Suprapubic skin (tissue), 3 donors: ENCODE data around the gene SYNE2.

Experiments
- POLR2A ChIP-seq, 2 donors: fragments of 450-650 bp; IDR thresholded peaks; one replicate each; pipeline ENCODE4 v1.6.1; 2017; ENCODE audit warnings: antibody characterized with exemption in 2 of 2, mild to moderate bottlenecking in 2 of 2, moderate library complexity in 2 of 2
- TF ChIP-seq, protein P1 (sequence below), 2 donors: fragments of 200-600 bp in 1 of 2; fragments of 450-650 bp in 1 of 2; sonication (generic) in 1 of 2; IDR thresholded peaks; one replicate each; pipeline ENCODE4 v1.5.1; 2016 to 2019; ENCODE audit warnings: antibody characterized with exemption in 2 of 2, mild to moderate bottlenecking in 1 of 2, moderate library complexity in 1 of 2

DNA sequence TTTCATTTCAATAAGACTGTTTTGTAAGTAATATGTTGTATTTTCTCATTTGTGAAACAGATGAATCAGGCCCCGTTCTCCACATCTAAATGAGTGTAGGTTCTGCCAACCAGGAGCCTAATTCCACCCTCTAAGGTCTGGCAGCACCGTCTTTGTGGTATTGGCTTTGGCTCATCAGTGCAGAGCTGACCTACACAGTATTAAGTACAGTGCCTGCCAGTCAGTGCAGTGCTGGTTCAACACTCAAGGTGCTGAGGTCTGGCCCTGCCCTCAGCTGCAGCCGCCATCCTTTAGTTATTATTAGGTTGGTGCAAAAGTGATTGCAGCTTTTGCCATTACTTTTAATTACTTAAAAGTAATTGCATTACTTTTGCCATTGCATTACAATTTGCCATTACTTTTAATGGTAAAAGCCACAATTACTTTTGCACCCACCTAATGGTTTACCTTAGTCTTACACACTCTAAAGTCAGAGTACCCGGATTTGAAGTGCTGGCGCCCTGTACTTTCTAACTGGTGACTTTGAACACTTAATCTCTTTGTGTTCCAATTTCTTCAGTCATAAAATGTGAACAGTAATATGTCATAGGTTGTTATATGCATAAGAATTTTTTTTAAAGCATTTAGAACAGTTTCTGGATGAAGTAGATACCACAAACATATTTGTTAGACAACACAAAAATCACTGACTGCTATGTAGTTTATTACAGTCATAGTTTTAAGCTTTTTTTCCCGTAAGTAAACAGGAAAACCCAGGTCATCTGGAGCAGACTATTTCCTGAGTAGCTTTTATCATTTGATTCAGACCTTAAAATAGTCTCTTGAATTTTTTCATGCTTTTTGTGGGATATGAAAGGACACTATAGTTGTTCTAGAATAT, 99.5 kb downstream of the SYNE2 start:
- TF ChIP-seq, protein P1, sequence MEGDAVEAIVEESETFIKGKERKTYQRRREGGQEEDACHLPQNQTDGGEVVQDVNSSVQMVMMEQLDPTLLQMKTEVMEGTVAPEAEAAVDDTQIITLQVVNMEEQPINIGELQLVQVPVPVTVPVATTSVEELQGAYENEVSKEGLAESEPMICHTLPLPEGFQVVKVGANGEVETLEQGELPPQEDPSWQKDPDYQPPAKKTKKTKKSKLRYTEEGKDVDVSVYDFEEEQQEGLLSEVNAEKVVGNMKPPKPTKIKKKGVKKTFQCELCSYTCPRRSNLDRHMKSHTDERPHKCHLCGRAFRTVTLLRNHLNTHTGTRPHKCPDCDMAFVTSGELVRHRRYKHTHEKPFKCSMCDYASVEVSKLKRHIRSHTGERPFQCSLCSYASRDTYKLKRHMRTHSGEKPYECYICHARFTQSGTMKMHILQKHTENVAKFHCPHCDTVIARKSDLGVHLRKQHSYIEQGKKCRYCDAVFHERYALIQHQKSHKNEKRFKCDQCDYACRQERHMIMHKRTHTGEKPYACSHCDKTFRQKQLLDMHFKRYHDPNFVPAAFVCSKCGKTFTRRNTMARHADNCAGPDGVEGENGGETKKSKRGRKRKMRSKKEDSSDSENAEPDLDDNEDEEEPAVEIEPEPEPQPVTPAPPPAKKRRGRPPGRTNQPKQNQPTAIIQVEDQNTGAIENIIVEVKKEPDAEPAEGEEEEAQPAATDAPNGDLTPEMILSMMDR (IDR thresholded peaks at IDR 0.05), result no peak
- TF ChIP-seq POLR2A (IDR thresholded peaks at IDR 0.05), result no peak
